Keratinocyte (primary cell): ENCODE data around the gene PIAS1. TPM values are rescaled to one million over a fixed set of nuclear protein-coding genes. Genes with fewer than 3 reads are reported as not detected.
"Not testable (repeated sequence)": the region's sequence is repeated elsewhere in the genome, so short reads cannot be mapped to it uniquely, and the experiment has no call there.

ENCODE experiments used
- DNase-seq: peaks from one replicate; pipeline ENCODE4 v3.0.0-alpha.2; 2011; ENCODE audit warnings: low read depth, missing footprints, low spot score
- FAIRE-seq: peaks from 2 replicates; lab custom pipeline; 2011; peaks lifted over from hg19 to GRCh38; lab: Jason Lieb, UNC
- H2AFZ ChIP-seq: 2 replicates; pipeline ENCODE4 v1.6.0; 2012; ENCODE audit warnings: low read length, control low read depth, inconsistent platforms; ENCODE audit not compliant: control insufficient read depth
- H3K27ac ChIP-seq: 2 replicates; pipeline ENCODE4 v1.5.1; 2011; ENCODE audit warnings: low read length; ENCODE audit not compliant: control insufficient read depth, insufficient read depth
- H3K27me3 ChIP-seq: 3 replicates; pipeline ENCODE4 v1.6.0; 2011; ENCODE audit warnings: low read length; ENCODE audit not compliant: control insufficient read depth, insufficient read depth; ENCODE audit errors: extremely low read depth
- H3K36me3 ChIP-seq, 2 experiments: 2 replicates in 1 of 2; 3 replicates in 1 of 2; pipeline ENCODE4 v1.5.1; 2011; ENCODE audit warnings: low read length in 2 of 2, mild to moderate bottlenecking in 1 of 2; ENCODE audit not compliant: control insufficient read depth in 2 of 2, insufficient read depth in 2 of 2; ENCODE audit errors: extremely low read depth in 1 of 2
- H3K4me1 ChIP-seq: 3 replicates; pipeline ENCODE4 v1.5.1; 2011; ENCODE audit warnings: low read length; ENCODE audit not compliant: control insufficient read depth, insufficient read depth; ENCODE audit errors: extremely low read depth
- H3K4me2 ChIP-seq: 3 replicates; pipeline ENCODE4 v1.6.0; 2011; ENCODE audit warnings: low read depth, low read length; ENCODE audit not compliant: control insufficient read depth, insufficient read depth; ENCODE audit errors: extremely low read depth
- H3K4me3 ChIP-seq, 3 experiments: fragments of 200-600 bp in 1 of 3; sonication (generic) in 1 of 3; 2 replicates in 2 of 3; 3 replicates in 1 of 3; pipeline ENCODE4 v1.5.1; 2011 to 2016; ENCODE audit warnings: low read length in 3 of 3, mild to moderate bottlenecking in 3 of 3, control low read depth in 2 of 3, inconsistent platforms in 1 of 3, low read depth in 1 of 3, mixed read lengths in 1 of 3, mixed run types in 1 of 3, moderate library complexity in 1 of 3; ENCODE audit not compliant: control insufficient read depth in 2 of 3, insufficient read depth in 2 of 3; ENCODE audit errors: extremely low read depth in 1 of 3
- H3K79me2 ChIP-seq: 2 replicates; pipeline ENCODE4 v1.6.0; 2012; ENCODE audit warnings: low read length; ENCODE audit not compliant: control insufficient read depth, insufficient read depth
- H3K9ac ChIP-seq: 3 replicates; pipeline ENCODE4 v1.6.0; 2011; ENCODE audit warnings: low read length; ENCODE audit not compliant: control insufficient read depth, insufficient read depth; ENCODE audit errors: extremely low read depth
- H3K9me1 ChIP-seq: 3 replicates; pipeline ENCODE4 v1.6.0; 2011; ENCODE audit warnings: low read length; ENCODE audit not compliant: control insufficient read depth, insufficient read depth; ENCODE audit errors: extremely low read depth
- H3K9me3 ChIP-seq: 2 replicates; pipeline ENCODE4 v1.5.1; 2012; ENCODE audit warnings: low read depth, low read length; ENCODE audit not compliant: control insufficient read depth
- H4K20me1 ChIP-seq: 3 replicates; pipeline ENCODE4 v1.6.0; 2011; ENCODE audit warnings: low read length; ENCODE audit not compliant: control insufficient read depth, insufficient read depth; ENCODE audit errors: extremely low read depth
- EZH2 ChIP-seq: IDR thresholded peaks from one replicate; pipeline ENCODE4 v1.6.1; 2012; ENCODE audit warnings: inconsistent platforms, mild to moderate bottlenecking, low read length, moderate library complexity
- dilution Hi-C: fragments of 300-500 bp; cut with MboI; formaldehyde crosslinking; loops from one replicate; pipeline ENCODE4 v1.7.0; 2020; ENCODE audit warnings: low sequenced_read_pairs; ENCODE audit not compliant: extremely low pct_ligation_motif_present
- polyA plus RNA-seq, 5 experiments: library from polyadenylated mRNA; depleted of rRNA in 3 of 5; stranded (reverse) in 3 of 5; stranded (forward) in 1 of 5; unstranded in 1 of 5; fragments of >200 nt; gene quantifications; 1 replicate in 1 of 5; 2 replicates in 3 of 5; 3 replicates in 1 of 5; pipeline versions ENCODE4 v1.2.1 to v1.2.3, GENCODE V29; 2011 to 2012; ENCODE audit warnings: missing spikeins in 2 of 5, low read depth in 1 of 5, low replicate concordance in 1 of 5
- TF ChIP-seq, protein P1 (sequence below), 3 experiments: IDR thresholded peaks in 1 of 3; conservative IDR thresholded peaks in 1 of 3; optimal IDR thresholded peaks in 1 of 3; 2 replicates in 2 of 3; 3 replicates in 1 of 3; pipeline versions ENCODE3 to v1.5.1; 2011; ENCODE audit warnings: low read length in 3 of 3, mild to moderate bottlenecking in 3 of 3, moderate library complexity in 2 of 3, control low read depth in 1 of 3, inconsistent platforms in 1 of 3; ENCODE audit not compliant: insufficient read depth in 2 of 3; ENCODE audit errors: extremely low read depth in 1 of 3

PIAS1 gene
- polyA plus RNA-seq, 1 donor (not counting 4 experiments of a cell fraction or from before 2014, with no cell fraction given): 58.2 TPM

GRCh38 chr15:68224546-68225250 is 170.6 kb downstream of the PIAS1 start:
- Histone ChIP-seq H4K20me1 (peaks cover 10% of the 10 kb centered on the region), H2AFZ (no peak overlapping the region), H3K9me1 (peaks cover 2% of the 10 kb centered on the region), H3K4me3 (no peak overlapping the region), H3K4me1 (peaks cover 11% of the 10 kb centered on the region), H3K9me3 (no peaks in the 10 kb centered on the region), H3K9ac (no peak overlapping the region), H3K79me2 (peaks cover 65% of the 10 kb centered on the region), H3K27ac (no peak overlapping the region), H3K36me3 (peaks cover 0 to 3% of the 10 kb centered on the region in 2 experiments), H3K27me3 (no peaks in the 10 kb centered on the region), H3K4me2 (no peak overlapping the region)
- FAIRE-seq: no peak
- no peak for DNase-seq
- TF ChIP-seq EZH2: no peak
- TF ChIP-seq, protein P1, sequence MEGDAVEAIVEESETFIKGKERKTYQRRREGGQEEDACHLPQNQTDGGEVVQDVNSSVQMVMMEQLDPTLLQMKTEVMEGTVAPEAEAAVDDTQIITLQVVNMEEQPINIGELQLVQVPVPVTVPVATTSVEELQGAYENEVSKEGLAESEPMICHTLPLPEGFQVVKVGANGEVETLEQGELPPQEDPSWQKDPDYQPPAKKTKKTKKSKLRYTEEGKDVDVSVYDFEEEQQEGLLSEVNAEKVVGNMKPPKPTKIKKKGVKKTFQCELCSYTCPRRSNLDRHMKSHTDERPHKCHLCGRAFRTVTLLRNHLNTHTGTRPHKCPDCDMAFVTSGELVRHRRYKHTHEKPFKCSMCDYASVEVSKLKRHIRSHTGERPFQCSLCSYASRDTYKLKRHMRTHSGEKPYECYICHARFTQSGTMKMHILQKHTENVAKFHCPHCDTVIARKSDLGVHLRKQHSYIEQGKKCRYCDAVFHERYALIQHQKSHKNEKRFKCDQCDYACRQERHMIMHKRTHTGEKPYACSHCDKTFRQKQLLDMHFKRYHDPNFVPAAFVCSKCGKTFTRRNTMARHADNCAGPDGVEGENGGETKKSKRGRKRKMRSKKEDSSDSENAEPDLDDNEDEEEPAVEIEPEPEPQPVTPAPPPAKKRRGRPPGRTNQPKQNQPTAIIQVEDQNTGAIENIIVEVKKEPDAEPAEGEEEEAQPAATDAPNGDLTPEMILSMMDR (optimal IDR thresholded peaks at IDR 0.05 in 1 of 3, IDR thresholded peaks at IDR 0.05 in 1 of 3, conservative IDR thresholded peaks at IDR 0.05 in 1 of 3; ENCODE audit: extremely low read depth in 1 of 3, insufficient read depth in 2 of 3, low read length in 3 of 3): no peak
- dilution Hi-C loops: no loop called here

GRCh38 chr15:68225442-68225841 is 171.3 kb downstream of the PIAS1 start:
- dilution Hi-C loops: not testable (repeated sequence)

More at GRCh38 chr15:68225442-68225841, 171.3 kb downstream of the PIAS1 start:
- not testable (repeated sequence) for DNase-seq, H3K4me3 ChIP-seq, H2AFZ ChIP-seq, FAIRE-seq, H3K27ac ChIP-seq, H3K36me3 ChIP-seq, H3K9me1 ChIP-seq, H3K4me2 ChIP-seq, H3K9me3 ChIP-seq, H3K27me3 ChIP-seq, H3K9ac ChIP-seq, H4K20me1 ChIP-seq
- H3K79me2 ChIP-seq: peaks cover 59% of the 10 kb centered on the region
- H3K4me1 ChIP-seq: peaks cover 16% of the 10 kb centered on the region
